Measurements from ENCODE around the gene EFEMP1. TPM values are rescaled to one million over a fixed set of nuclear protein-coding genes. Genes with fewer than 3 reads are reported as not detected.

Gene EFEMP1
- polyA plus RNA-seq, 1 donor, result 38.0 TPM

DNA sequence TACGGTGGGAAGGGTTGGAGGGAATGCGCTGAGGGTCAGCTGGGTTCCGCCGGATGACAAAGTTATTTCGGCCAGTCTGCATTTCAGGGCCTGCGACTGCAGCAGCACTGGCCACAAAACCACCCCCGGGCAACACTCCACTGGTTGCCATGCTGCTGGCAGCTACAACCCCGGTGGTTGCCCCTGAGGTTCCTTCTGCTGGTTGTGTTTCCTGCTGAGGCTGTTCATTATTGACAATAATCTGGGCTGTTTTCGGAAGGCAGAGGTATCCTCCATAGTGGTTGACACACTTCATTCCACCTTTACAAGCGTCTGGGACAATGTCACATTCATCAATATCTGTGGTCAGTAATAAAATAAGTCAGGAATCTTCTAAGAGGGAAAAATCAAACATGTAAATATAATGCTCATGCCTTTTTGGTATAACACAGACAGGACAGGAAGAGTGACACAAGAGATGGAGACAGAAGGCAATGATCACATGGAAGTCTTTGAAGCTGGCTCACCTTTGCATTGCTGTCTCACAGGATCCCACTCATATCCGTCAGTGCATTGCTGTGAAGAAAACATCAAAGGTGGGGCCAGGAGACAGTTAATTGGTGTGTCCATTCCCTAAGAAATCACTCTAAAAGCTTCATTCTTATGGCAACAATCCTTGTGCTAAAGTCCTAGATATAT, 5.7 kb downstream of the EFEMP1 start:
- no peaks in the 10 kb centered on the region for H3K36me3 ChIP-seq (ENCODE audit: control insufficient read depth, insufficient read depth, low read length)
- WGBS (ENCODE audit: insufficient coverage, low lambda C conversion rate), result no CpG with 5 or more reads among the region's 11 CpGs
- DNase-seq, result no peak
- no peak overlapping the region for H3K4me3 ChIP-seq (ENCODE audit: low read length)
- no peaks in the 10 kb centered on the region for H3K9me3 ChIP-seq (ENCODE audit: control insufficient read depth, low read depth, low read length)
- H3K27me3 ChIP-seq (ENCODE audit: control insufficient read depth, insufficient read depth, low read length), result peaks cover 16% of the 10 kb centered on the region
- H3K4me1 ChIP-seq (ENCODE audit: control insufficient read depth, insufficient read depth, low read length), result no peaks in the 10 kb centered on the region
- H3K27ac ChIP-seq (ENCODE audit: low read length), result no peak overlapping the region

- no CpG with 5 or more reads among the region's 5 CpGs for WGBS (ENCODE audit: insufficient coverage, low lambda C conversion rate)
These were observed 6.5 kb downstream of the EFEMP1 start for GRCh38 chr2:55917117-55917516.

DNA sequence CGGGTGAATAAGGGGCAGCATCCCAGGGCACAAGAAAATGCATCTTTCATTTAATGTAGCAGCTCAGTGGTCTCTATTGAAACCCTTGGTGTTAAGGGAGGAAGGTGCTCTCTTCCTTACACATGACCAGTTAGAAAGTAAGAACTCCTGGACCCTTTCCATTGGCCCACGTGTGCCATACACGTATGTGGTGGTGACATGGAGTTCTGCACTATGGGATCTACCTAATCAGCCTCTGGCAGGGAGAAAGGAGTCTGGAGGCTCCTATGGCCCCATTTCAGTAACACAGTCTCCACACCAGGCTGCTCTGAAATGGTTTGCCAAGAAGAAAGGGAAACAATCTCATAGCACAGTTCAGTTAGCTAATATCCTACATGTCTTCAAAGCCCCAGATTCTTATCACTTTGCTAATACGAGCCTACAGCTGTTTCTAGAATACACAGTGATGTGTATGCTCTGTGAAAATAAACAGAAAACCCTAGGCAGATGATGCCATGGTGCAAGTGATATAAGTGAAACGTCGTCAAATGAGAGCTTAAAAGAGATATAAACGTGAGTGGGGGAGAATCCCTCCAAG, 7.0 kb downstream of the EFEMP1 start:
- no peaks in the 10 kb centered on the region for H3K4me1 ChIP-seq (ENCODE audit: control insufficient read depth, insufficient read depth, low read length)
- DNase-seq, result no peak
- H3K36me3 ChIP-seq (ENCODE audit: control insufficient read depth, insufficient read depth, low read length), result no peaks in the 10 kb centered on the region
- H3K9me3 ChIP-seq (ENCODE audit: control insufficient read depth, low read depth, low read length), result no peaks in the 10 kb centered on the region
- no peak overlapping the region for H3K27ac ChIP-seq (ENCODE audit: low read length)
- WGBS (ENCODE audit: insufficient coverage, low lambda C conversion rate), result no CpG with 5 or more reads among the region's 7 CpGs
- H3K27me3 ChIP-seq (ENCODE audit: control insufficient read depth, insufficient read depth, low read length), result peaks cover 5% of the 10 kb centered on the region
- H3K4me3 ChIP-seq (ENCODE audit: low read length), result no peak overlapping the region

More at GRCh38 chr2:55917117-55917516, 6.5 kb downstream of the EFEMP1 start:
- Histone ChIP-seq H3K4me3 (ENCODE audit: low read length) (no peak overlapping the region), H3K4me1 (ENCODE audit: control insufficient read depth, insufficient read depth, low read length) (no peaks in the 10 kb centered on the region), H3K27ac (ENCODE audit: low read length) (no peak overlapping the region), H3K36me3 (ENCODE audit: control insufficient read depth, insufficient read depth, low read length) (no peaks in the 10 kb centered on the region), H3K9me3 (ENCODE audit: control insufficient read depth, low read depth, low read length) (no peaks in the 10 kb centered on the region), H3K27me3 (ENCODE audit: control insufficient read depth, insufficient read depth, low read length) (peaks cover 9% of the 10 kb centered on the region)
- DNase-seq, result no peak

DNA sequence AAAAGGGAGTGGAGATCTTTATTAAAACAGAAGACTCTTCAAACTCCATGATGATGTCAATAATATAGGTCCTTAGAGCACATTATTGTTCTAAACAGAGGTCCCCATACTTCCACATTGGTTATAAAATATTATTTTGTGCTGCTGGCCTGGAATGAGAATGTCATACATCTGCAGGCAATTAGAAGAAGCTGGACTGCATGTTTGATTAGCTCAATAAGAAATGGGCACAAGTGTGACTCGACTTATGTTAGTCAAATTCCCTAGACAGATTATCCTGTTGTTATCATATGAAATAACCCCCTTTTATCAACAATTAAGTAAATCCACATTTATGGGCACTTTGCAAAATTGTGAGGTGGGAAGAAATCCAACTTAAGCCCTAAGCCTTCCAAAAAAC, 8.8 kb downstream of the EFEMP1 start:
- 100% methylated on average over 1 of the region's 1 CpG for WGBS (ENCODE audit: insufficient coverage, low lambda C conversion rate)
- DNase-seq, result no peak

GRCh38 chr2:55912926-55913325, 10.7 kb downstream of the EFEMP1 start:
- no CpG with 5 or more reads among the region's 3 CpGs for WGBS (ENCODE audit: insufficient coverage, low lambda C conversion rate)
- no peak overlapping the region for H3K27ac ChIP-seq (ENCODE audit: low read length)
- no peaks in the 10 kb centered on the region for H3K36me3 ChIP-seq (ENCODE audit: control insufficient read depth, insufficient read depth, low read length)
- H3K4me1 ChIP-seq (ENCODE audit: control insufficient read depth, insufficient read depth, low read length), result no peaks in the 10 kb centered on the region
- peaks cover 2% of the 10 kb centered on the region for H3K27me3 ChIP-seq (ENCODE audit: control insufficient read depth, insufficient read depth, low read length)
- no peaks in the 10 kb centered on the region for H3K9me3 ChIP-seq (ENCODE audit: control insufficient read depth, low read depth, low read length)
- no peak overlapping the region for H3K4me3 ChIP-seq (ENCODE audit: low read length)
- no peak for DNase-seq

More for the DNA sequence above, 8.8 kb downstream of the EFEMP1 start:
- Histone ChIP-seq H3K4me1 (ENCODE audit: control insufficient read depth, insufficient read depth, low read length) (no peaks in the 10 kb centered on the region), H3K27ac (ENCODE audit: low read length) (no peak overlapping the region), H3K9me3 (ENCODE audit: control insufficient read depth, low read depth, low read length) (no peaks in the 10 kb centered on the region), H3K36me3 (ENCODE audit: control insufficient read depth, insufficient read depth, low read length) (no peaks in the 10 kb centered on the region), H3K4me3 (ENCODE audit: low read length) (no peak overlapping the region), H3K27me3 (ENCODE audit: control insufficient read depth, insufficient read depth, low read length) (peaks cover 2% of the 10 kb centered on the region)

DNA sequence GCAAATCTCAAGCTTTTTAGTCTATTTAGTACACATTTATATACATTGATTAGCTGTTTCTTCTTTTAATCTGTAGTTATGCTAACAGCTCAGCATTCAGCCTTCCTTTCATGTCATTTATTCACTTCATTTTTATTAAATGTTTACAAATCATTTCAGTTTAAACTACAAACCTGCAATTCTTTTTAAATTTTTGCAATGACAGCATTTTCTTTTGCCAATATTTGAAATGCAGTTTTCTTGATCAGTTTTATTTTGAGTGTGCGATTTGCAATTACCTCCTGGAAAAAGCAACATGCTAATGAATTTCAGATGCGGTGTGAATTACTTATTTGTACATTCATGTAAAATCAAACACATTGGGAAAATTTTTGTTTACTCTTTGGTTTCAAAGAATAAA, 13.5 kb downstream of the EFEMP1 start:
- no peak for DNase-seq
- H3K27ac ChIP-seq (ENCODE audit: low read length), result no peak overlapping the region

GRCh38 chr2:55907686-55908085, 15.9 kb downstream of the EFEMP1 start:
- no peak for DNase-seq
- Histone ChIP-seq H3K9me3 (ENCODE audit: control insufficient read depth, low read depth, low read length) (no peaks in the 10 kb centered on the region), H3K27ac (ENCODE audit: low read length) (no peak overlapping the region), H3K27me3 (ENCODE audit: control insufficient read depth, insufficient read depth, low read length) (no peaks in the 10 kb centered on the region), H3K4me1 (ENCODE audit: control insufficient read depth, insufficient read depth, low read length) (no peaks in the 10 kb centered on the region), H3K4me3 (ENCODE audit: low read length) (no peak overlapping the region), H3K36me3 (ENCODE audit: control insufficient read depth, insufficient read depth, low read length) (no peaks in the 10 kb centered on the region)
- 83% methylated on average over 1 of the region's 3 CpGs for WGBS (ENCODE audit: insufficient coverage, low lambda C conversion rate)

More for the DNA sequence above, 13.5 kb downstream of the EFEMP1 start:
- Histone ChIP-seq H3K4me3 (ENCODE audit: low read length) (no peak overlapping the region), H3K27me3 (ENCODE audit: control insufficient read depth, insufficient read depth, low read length) (no peaks in the 10 kb centered on the region), H3K9me3 (ENCODE audit: control insufficient read depth, low read depth, low read length) (no peaks in the 10 kb centered on the region), H3K36me3 (ENCODE audit: control insufficient read depth, insufficient read depth, low read length) (no peaks in the 10 kb centered on the region), H3K4me1 (ENCODE audit: control insufficient read depth, insufficient read depth, low read length) (no peaks in the 10 kb centered on the region)
- WGBS (ENCODE audit: insufficient coverage, low lambda C conversion rate), result 94% methylated on average over 2 of the region's 2 CpGs

DNA sequence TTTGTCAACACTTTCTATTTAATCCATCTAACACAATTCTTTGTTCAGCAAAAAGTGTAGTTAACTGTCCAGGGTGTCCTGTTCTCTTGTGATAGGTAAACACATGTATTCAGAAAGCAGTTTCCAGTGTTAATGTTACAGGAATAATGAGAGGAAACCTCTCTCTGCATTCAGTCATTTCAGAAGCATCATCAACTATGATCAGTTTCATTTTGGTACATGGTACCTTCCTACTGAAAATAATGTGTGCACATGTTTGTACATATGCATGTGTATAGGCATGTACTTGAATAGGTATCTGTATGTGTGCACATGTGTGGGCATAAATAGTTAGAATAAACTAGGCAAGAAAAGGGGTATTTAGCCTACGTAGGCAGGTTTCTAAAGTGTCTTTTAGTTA, 16.6 kb downstream of the EFEMP1 start:
- Histone ChIP-seq H3K27ac (ENCODE audit: low read length) (no peak overlapping the region), H3K9me3 (ENCODE audit: control insufficient read depth, low read depth, low read length) (no peaks in the 10 kb centered on the region), H3K4me3 (ENCODE audit: low read length) (no peak overlapping the region), H3K27me3 (ENCODE audit: control insufficient read depth, insufficient read depth, low read length) (no peaks in the 10 kb centered on the region), H3K4me1 (ENCODE audit: control insufficient read depth, insufficient read depth, low read length) (no peaks in the 10 kb centered on the region), H3K36me3 (ENCODE audit: control insufficient read depth, insufficient read depth, low read length) (no peaks in the 10 kb centered on the region)
- DNase-seq, result no peak
- no CpG with 5 or more reads among the region's 1 CpG for WGBS (ENCODE audit: insufficient coverage, low lambda C conversion rate)

GRCh38 chr2:55903727-55904126, 19.9 kb downstream of the EFEMP1 start:
- Histone ChIP-seq H3K27me3 (ENCODE audit: control insufficient read depth, insufficient read depth, low read length) (no peaks in the 10 kb centered on the region), H3K27ac (ENCODE audit: low read length) (no peak overlapping the region), H3K4me1 (ENCODE audit: control insufficient read depth, insufficient read depth, low read length) (no peaks in the 10 kb centered on the region), H3K9me3 (ENCODE audit: control insufficient read depth, low read depth, low read length) (no peaks in the 10 kb centered on the region), H3K4me3 (ENCODE audit: low read length) (no peak overlapping the region), H3K36me3 (ENCODE audit: control insufficient read depth, insufficient read depth, low read length) (no peaks in the 10 kb centered on the region)
- DNase-seq, result no peak
- no CpG with 5 or more reads among the region's 2 CpGs for WGBS (ENCODE audit: insufficient coverage, low lambda C conversion rate)

GRCh38 chr2:55902971-55903370, 20.6 kb downstream of the EFEMP1 start:
- Histone ChIP-seq H3K9me3 (ENCODE audit: control insufficient read depth, low read depth, low read length) (no peaks in the 10 kb centered on the region), H3K27me3 (ENCODE audit: control insufficient read depth, insufficient read depth, low read length) (no peaks in the 10 kb centered on the region), H3K4me1 (ENCODE audit: control insufficient read depth, insufficient read depth, low read length) (no peaks in the 10 kb centered on the region), H3K4me3 (ENCODE audit: low read length) (no peak overlapping the region), H3K27ac (ENCODE audit: low read length) (no peak overlapping the region), H3K36me3 (ENCODE audit: control insufficient read depth, insufficient read depth, low read length) (no peaks in the 10 kb centered on the region)
- no peak for DNase-seq

GRCh38 chr2:55902429-55902828, 21.2 kb downstream of the EFEMP1 start:
- H3K4me3 ChIP-seq (ENCODE audit: low read length), result no peak overlapping the region
- H3K4me1 ChIP-seq (ENCODE audit: control insufficient read depth, insufficient read depth, low read length), result no peaks in the 10 kb centered on the region
- H3K27me3 ChIP-seq (ENCODE audit: control insufficient read depth, insufficient read depth, low read length), result no peaks in the 10 kb centered on the region
- no peaks in the 10 kb centered on the region for H3K9me3 ChIP-seq (ENCODE audit: control insufficient read depth, low read depth, low read length)
- no peak for DNase-seq
- H3K27ac ChIP-seq (ENCODE audit: low read length), result no peak overlapping the region
- no peaks in the 10 kb centered on the region for H3K36me3 ChIP-seq (ENCODE audit: control insufficient read depth, insufficient read depth, low read length)
- no CpG with 5 or more reads among the region's 3 CpGs for WGBS (ENCODE audit: insufficient coverage, low lambda C conversion rate)

Data from large intestine (tissue), 3 donors.